Mucosa of descending colon (tissue), 3 donors: Measurements from ENCODE around the gene CARD10. TPM values are rescaled to one million over a fixed set of nuclear protein-coding genes. Genes with fewer than 3 reads are reported as not detected.

ENCODE experiments used
- ATAC-seq: fragments of 200-7000 bp; cut with Tn5 transposase; one replicate; pipeline ENCODE4 v1.9.1; 2020; ENCODE audit warnings: mild to moderate bottlenecking, moderate library complexity
- DNase-seq, 3 donors: peaks; one replicate each; pipeline ENCODE4 v3.0.0-alpha.2; 2020
- H3K36me3 ChIP-seq: fragments of 200-600 bp; one replicate; pipeline ENCODE4 v1.8.0; 2021; ENCODE audit warnings: low read depth, mild to moderate bottlenecking
- H3K4me1 ChIP-seq: fragments of 200-600 bp; one replicate; pipeline ENCODE4 v1.8.0; 2021; ENCODE audit warnings: low read depth, mild to moderate bottlenecking
- H3K4me3 ChIP-seq: fragments of 200-600 bp; one replicate; pipeline ENCODE4 v1.8.0; 2021; ENCODE audit warnings: mild to moderate bottlenecking
- H3K9me3 ChIP-seq: fragments of 200-600 bp; one replicate; pipeline ENCODE4 v1.8.0; 2021; ENCODE audit warnings: mild to moderate bottlenecking
- intact Hi-C, 2 donors: fragments of 100-400 bp; cut with DNase I in 1 of 2; cut with micrococcal nuclease in 1 of 2; formaldehyde crosslinking; loops; one replicate each; pipeline versions ENCODE4 v1.11.0 to v1.11.1; 2022; cut with DNase I, micrococcal nuclease
- total RNA-seq, 3 donors: library from RNA; stranded (reverse); fragmentation: NEBNext Ultra II Directional in 2 of 3; extraction: Animal tissue kit (Norgen Biotek cat#: 25700) in 2 of 3; gene quantifications; one replicate each; pipeline versions ENCODE4 v1.2.1 to v1.2.4, GENCODE V29; 2021 to 2023
- TF ChIP-seq, protein P1 (sequence below): fragments of 200-600 bp; IDR thresholded peaks from one replicate; pipeline ENCODE4 v1.8.0; 2022; ENCODE audit warnings: antibody characterized with exemption, mild to moderate bottlenecking
- donor health status: DM: no; HTN: no; CAD: no; lungs with moderate emphysema.
- donor health status: DM: no; HTN: no; CAD: no.
- donor health status: DM: no; HTN: yes; CAD: no.

CARD10 gene
- total RNA-seq, 3 donors from 2014 or later, result 43.3 to 74.1 (median 60.5) TPM

DNA sequence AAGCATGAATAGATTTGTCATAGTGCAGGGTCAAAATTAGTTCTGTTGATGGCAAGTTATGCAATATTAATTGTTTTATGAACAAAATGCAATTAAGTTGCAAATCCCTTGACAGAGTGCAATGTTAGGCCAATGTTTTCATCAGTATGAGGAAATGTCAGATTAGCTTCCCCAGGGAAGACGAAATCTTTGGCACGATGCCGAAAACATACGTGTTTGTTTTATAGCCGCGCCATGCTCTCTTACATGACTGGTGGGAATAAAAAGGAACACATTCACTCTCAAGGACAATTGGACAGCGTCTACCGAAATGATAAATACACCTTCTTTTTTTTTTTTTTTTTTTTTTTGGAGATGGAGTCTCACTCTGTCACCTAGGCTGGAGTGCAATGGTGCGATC, 60.0 kb downstream of the CARD10 start:
- intact Hi-C loops, result loop anchor here (5.0 to 10.0 kb wide), 2 partner anchors 142 to 144 kb away; no protein-coding TSS in a partner anchor
- TF ChIP-seq, protein P1, sequence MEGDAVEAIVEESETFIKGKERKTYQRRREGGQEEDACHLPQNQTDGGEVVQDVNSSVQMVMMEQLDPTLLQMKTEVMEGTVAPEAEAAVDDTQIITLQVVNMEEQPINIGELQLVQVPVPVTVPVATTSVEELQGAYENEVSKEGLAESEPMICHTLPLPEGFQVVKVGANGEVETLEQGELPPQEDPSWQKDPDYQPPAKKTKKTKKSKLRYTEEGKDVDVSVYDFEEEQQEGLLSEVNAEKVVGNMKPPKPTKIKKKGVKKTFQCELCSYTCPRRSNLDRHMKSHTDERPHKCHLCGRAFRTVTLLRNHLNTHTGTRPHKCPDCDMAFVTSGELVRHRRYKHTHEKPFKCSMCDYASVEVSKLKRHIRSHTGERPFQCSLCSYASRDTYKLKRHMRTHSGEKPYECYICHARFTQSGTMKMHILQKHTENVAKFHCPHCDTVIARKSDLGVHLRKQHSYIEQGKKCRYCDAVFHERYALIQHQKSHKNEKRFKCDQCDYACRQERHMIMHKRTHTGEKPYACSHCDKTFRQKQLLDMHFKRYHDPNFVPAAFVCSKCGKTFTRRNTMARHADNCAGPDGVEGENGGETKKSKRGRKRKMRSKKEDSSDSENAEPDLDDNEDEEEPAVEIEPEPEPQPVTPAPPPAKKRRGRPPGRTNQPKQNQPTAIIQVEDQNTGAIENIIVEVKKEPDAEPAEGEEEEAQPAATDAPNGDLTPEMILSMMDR, result no peak
- DNase-seq (peak in 1 of 3 donors; percentile 3), ATAC-seq (no peak)
- Histone ChIP-seq H3K9me3 (no peaks in the 10 kb centered on the region), H3K4me3 (no peak overlapping the region), H3K36me3 (no peaks in the 10 kb centered on the region), H3K4me1 (no peaks in the 10 kb centered on the region)

DNA sequence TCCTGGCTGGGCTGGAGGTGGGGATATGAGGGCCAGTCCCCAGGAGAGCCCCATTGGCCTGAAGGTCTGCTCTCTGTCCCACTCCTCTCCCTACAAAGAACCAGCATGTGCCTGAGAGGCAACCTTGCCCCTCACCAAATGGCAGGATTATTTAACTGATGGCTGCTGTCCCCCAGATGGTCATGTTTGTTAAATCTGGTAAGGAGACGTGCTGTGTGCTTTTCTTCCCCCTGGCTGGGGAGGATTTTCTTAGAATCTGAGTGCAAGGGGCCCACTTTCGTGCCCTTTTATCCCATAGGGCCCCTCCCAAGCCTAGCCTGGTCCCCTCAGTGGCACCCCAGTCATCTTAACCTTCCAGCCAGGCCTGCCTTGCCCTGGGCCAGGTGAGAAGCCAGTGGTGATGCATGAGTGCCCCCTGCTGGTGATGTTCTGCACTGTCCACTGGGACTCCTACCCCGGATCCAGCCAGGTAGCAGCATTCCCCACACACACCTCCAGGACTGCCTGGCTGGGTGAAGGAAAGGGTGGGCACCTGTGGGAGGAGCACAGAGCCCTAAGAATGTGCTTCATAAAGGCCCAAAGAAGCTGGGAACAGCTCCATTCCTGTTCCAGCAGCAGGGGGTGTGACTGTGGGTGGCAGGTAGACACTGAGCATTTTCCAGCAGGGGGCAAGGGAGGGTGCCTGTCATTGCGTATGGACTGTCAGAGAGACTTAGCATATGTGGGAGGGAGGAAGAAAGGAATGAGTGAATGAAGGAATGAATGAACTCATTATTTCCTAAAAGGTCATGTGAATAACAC, 61.9 kb downstream of the CARD10 start:
- no peaks in the 10 kb centered on the region for H3K36me3 ChIP-seq
- DNase-seq, result peak; percentile 75 to 92 (median 87)
- no peaks in the 10 kb centered on the region for H3K9me3 ChIP-seq
- peak; percentile 95 for ATAC-seq
- H3K4me3 ChIP-seq, result no peak overlapping the region
- TF ChIP-seq, protein P1, result peak; percentile 64
- no peaks in the 10 kb centered on the region for H3K4me1 ChIP-seq
- intact Hi-C loops, result loop anchor here (5.0 to 10.0 kb wide), 2 partner anchors 140 to 142 kb away; no protein-coding TSS in a partner anchor

DNA sequence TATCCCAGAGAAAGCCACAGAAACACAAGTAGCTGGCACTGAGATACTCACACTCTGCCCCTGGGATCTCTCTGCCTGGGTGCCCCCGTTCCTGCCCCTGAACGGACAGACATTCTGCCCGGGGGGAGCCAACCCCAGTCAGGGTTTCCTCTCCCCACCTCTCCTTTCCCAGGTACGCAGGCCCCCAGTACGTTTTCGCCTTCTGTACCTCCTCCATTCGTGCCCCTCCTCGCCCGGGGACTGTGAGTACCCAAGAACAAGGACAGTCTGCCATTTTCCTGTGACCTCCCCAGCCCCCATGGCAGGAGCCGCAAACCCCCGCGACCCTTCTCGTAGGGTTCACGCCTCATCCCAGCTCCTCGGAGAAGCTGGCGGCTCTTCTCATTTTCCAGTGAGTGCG, 62.9 kb downstream of the CARD10 start:
- H3K4me1 ChIP-seq, result no peaks in the 10 kb centered on the region
- TF ChIP-seq, protein P1, result no peak
- H3K36me3 ChIP-seq, result no peaks in the 10 kb centered on the region
- intact Hi-C loops, result loop anchor here (5.0 to 10.0 kb wide), 2 partner anchors 139 to 142 kb away; no protein-coding TSS in a partner anchor
- no peak overlapping the region for H3K4me3 ChIP-seq
- no peaks in the 10 kb centered on the region for H3K9me3 ChIP-seq
- no peak for ATAC-seq
- DNase-seq, result no peak

DNA sequence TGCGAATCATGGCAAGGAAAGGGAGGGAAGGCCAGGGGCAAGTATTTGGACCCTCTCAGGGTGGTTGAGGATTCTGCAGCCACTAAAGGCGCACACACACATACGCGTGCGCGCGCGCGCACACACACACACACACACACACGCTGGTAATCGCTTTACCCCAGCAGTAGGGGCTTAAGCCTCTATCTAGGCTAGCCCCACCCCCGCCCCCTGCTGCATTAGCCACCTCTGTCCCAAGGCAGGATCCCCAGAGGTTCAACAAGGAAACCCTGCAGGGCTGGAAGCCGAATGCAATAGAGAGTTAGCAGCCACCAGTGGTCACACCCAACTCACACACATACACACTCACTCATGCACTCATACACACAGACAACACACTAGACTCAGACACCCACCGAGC, 63.3 kb downstream of the CARD10 start:
- Histone ChIP-seq H3K9me3 (no peaks in the 10 kb centered on the region), H3K36me3 (no peaks in the 10 kb centered on the region), H3K4me1 (no peaks in the 10 kb centered on the region), H3K4me3 (no peak overlapping the region)
- DNase-seq (peak in 1 of 3 donors; percentile 10), ATAC-seq (no peak)
- TF ChIP-seq, protein P1, result no peak
- intact Hi-C loops, result loop anchor here (5.0 to 10.0 kb wide), 2 partner anchors 139 to 141 kb away; no protein-coding TSS in a partner anchor

DNA sequence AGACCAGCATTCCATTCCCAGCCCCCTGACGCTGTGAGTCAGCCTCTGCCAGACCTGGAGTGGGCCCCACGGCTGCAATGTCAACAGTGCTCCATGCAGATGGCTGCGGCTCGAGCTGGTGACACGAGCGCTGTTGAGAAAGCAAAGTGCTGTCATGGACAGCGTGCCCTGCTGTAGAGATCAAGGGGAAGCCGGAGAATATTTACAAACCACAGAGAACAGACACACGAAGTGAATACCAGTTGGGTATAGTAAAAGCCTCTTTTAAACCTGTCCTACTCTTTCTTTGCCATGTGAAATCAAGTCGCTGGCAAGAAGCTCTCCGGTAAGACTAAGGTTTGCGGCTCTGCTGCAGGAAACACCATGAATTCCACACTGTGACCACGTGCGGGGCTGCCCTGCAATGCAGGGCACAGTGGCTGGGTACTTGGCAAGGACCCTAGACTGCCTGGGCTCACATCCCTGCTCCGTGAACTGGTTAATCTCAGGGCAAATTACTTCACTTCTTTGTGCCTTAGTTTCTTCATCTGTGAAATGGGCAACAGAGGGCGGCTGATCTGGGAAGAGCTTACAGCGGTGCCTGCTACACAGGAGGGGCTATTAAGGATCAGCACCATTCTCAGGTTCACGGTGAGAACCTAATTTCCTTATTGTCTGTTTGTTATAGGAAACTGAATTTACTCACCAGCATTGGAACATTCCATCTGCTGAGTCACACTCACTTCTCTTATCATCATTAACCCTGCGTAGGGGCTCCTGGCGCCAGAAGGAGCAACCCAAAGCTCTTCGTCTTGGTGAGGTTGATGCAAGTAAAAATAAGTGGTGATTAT, 64.1 kb downstream of the CARD10 start:
- Histone ChIP-seq H3K4me1 (no peaks in the 10 kb centered on the region), H3K9me3 (no peaks in the 10 kb centered on the region), H3K4me3 (no peak overlapping the region), H3K36me3 (no peaks in the 10 kb centered on the region)
- TF ChIP-seq, protein P1, result no peak
- peak; percentile 65 for ATAC-seq
- no peak for DNase-seq
- intact Hi-C loops, result loop anchor here (5.0 to 10.0 kb wide), 2 partner anchors 138 to 140 kb away; no protein-coding TSS in a partner anchor
